Type B pancreatic cell (in vitro differentiated cells): Measurements from ENCODE around the gene ADAMTS17. TPM values are rescaled to one million over a fixed set of nuclear protein-coding genes. Genes with fewer than 3 reads are reported as not detected.
A peak's percentile ranks its signal among the peaks of the same experiment; 100 is the strongest.

Experiments used
- DNase-seq: peaks from one replicate; pipeline ENCODE4 v3.0.0; 2021; ENCODE audit warnings: mixed read lengths; ENCODE audit not compliant: unreplicated experiment; ENCODE audit errors: extremely low spot score
- H3K27ac Mint-ChIP-seq: 2 replicates; pipeline ENCODE4 v1.8.0; 2021; ENCODE audit warnings: mild to moderate bottlenecking, mixed read lengths
- H3K27me3 Mint-ChIP-seq: 2 replicates; pipeline ENCODE4 v1.8.0; 2021; ENCODE audit warnings: mixed read lengths
- H3K36me3 Mint-ChIP-seq: 2 replicates; pipeline ENCODE4 v1.8.0; 2021; ENCODE audit warnings: mixed read lengths
- H3K4me1 Mint-ChIP-seq: one replicate; pipeline ENCODE4 v1.8.0; 2021; ENCODE audit warnings: mixed read lengths; ENCODE audit not compliant: unreplicated experiment
- H3K4me3 Mint-ChIP-seq: 2 replicates; pipeline ENCODE4 v1.8.0; 2021; ENCODE audit warnings: mild to moderate bottlenecking, mixed read lengths
- H3K9me3 Mint-ChIP-seq: 2 replicates; pipeline ENCODE4 v1.8.0; 2021; ENCODE audit warnings: mixed read lengths
- total RNA-seq: library from RNA; stranded (reverse); gene quantifications from 2 replicates; pipeline ENCODE4 v1.2.1, GENCODE V29; 2021; ENCODE audit warnings: low replicate concordance
- TF ChIP-seq, protein P1 (sequence below): fragments of 200-600 bp; sonication (generic); conservative IDR thresholded peaks from 2 replicates; pipeline ENCODE4 v1.5.0; 2021; ENCODE audit warnings: antibody characterized with exemption, mild to moderate bottlenecking

ADAMTS17 gene
- total RNA-seq, 1 donor from 2014 or later, result 18.3 TPM

DNA sequence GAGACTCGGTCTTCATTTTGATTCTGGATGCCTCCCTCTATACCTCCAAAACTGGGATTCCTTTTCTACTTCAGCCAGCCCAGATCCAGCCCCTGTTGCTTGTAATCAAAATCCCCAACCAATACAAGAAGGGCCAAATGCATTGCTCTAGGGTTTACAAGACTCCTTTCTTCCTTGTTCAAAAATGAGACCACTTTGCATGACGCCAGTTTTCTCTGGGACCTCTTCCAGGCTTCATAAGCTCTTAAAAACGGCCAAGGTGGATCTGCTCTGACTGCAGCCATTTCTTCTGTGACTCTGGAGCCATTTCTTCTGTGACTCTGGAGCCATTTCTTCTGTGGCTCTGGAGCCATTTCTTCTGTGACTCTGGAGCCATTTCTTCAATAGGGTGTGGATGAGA is 71.9 kb downstream of the ADAMTS17 start:
- Mint-ChIP-seq H3K36me3 (peaks cover 7% of the 10 kb centered on the region), H3K4me3 (no peak overlapping the region)

DNA sequence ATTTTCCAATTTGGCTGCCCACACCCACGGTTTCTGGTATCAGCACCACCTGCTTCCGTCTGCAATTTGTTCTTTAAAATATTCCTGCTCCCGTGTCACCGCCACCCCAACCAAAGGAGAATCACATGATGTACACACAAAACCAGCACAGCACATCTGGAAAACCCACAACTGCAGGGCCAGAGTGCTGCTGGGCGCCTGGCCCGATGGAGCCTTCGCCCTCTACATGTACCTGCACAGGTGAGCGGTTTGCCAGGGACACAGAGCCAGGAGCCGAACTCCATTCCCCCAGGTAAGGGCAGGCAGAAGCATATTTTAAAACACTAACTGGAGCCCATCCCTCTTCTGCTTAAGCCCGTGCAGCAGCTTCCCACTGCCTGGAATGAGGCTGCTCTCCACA is 75.6 kb downstream of the ADAMTS17 start:
- H3K4me3 Mint-ChIP-seq, result no peak overlapping the region
- H3K4me1 Mint-ChIP-seq, result no peaks in the 10 kb centered on the region
- no peaks in the 10 kb centered on the region for H3K36me3 Mint-ChIP-seq
- no peak overlapping the region for H3K27ac Mint-ChIP-seq
- TF ChIP-seq, protein P1, sequence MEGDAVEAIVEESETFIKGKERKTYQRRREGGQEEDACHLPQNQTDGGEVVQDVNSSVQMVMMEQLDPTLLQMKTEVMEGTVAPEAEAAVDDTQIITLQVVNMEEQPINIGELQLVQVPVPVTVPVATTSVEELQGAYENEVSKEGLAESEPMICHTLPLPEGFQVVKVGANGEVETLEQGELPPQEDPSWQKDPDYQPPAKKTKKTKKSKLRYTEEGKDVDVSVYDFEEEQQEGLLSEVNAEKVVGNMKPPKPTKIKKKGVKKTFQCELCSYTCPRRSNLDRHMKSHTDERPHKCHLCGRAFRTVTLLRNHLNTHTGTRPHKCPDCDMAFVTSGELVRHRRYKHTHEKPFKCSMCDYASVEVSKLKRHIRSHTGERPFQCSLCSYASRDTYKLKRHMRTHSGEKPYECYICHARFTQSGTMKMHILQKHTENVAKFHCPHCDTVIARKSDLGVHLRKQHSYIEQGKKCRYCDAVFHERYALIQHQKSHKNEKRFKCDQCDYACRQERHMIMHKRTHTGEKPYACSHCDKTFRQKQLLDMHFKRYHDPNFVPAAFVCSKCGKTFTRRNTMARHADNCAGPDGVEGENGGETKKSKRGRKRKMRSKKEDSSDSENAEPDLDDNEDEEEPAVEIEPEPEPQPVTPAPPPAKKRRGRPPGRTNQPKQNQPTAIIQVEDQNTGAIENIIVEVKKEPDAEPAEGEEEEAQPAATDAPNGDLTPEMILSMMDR, result no peak
- no peaks in the 10 kb centered on the region for H3K9me3 Mint-ChIP-seq
- no peaks in the 10 kb centered on the region for H3K27me3 Mint-ChIP-seq
- DNase-seq, result no peak

More for the DNA sequence above, 71.9 kb downstream of the ADAMTS17 start:
- DNase-seq, result no peak
- Mint-ChIP-seq H3K27ac (no peak overlapping the region), H3K4me1 (no peaks in the 10 kb centered on the region), H3K9me3 (peaks cover 10% of the 10 kb centered on the region), H3K27me3 (no peaks in the 10 kb centered on the region)
- TF ChIP-seq, protein P1, result no peak

DNA sequence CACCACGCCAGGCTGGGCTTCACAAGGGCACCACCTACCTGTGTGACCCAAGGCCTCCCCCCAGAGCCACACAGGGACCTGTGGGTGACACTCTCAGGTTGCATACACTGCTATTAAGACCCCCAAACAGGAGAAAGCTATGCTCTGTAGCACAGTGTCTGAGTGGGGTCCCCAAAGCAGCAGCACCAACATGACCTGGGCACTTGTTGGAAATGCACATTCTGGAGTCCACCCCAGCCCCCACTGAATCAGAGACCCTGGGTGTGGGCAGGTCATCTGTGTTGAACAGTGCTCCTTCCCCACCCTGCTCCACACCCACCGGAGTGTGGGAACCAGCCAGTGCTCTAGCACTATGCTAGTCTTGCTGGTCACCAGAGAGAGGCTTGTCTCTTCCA is 76.1 kb downstream of the ADAMTS17 start:
- Mint-ChIP-seq H3K9me3 (no peaks in the 10 kb centered on the region), H3K27ac (no peak overlapping the region)
- TF ChIP-seq, protein P1, result no peak

DNA sequence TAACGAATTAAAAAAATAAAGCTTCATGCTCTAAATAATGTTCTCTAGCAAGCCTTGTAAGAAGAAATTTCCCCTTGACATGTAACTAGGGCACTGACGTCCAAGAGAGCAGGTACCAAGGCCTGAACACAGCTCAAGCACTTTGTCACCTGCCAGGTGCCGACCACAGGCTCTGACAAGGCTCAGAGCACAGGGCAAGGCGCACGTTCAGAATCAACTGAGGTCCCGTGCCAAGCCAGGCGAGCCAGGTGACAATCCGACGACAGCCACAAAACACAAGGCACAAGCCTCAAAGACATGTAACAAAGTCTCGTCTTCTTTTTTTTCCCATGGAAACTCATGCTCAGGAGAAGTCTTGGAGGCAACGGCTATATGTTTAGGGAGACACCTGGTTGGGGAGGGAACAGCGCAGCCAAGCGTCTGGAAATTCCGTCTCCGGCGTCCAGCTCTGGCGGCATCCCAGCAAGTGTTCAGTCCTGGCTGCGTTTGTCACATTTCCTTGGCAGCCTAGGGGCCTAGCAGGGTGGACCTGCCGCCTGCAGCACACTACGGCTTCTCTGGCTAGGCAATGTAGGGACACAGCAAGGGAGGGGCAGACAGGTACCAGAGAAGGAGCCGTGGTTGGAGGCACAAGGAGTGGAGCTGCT is 76.7 kb downstream of the ADAMTS17 start:
- Mint-ChIP-seq H3K9me3 (no peaks in the 10 kb centered on the region), H3K36me3 (no peaks in the 10 kb centered on the region), H3K4me3 (no peak overlapping the region), H3K27me3 (no peaks in the 10 kb centered on the region), H3K4me1 (no peaks in the 10 kb centered on the region), H3K27ac (no peak overlapping the region)
- TF ChIP-seq, protein P1, result no peak
- no peak for DNase-seq

More for the DNA sequence above, 76.1 kb downstream of the ADAMTS17 start:
- Mint-ChIP-seq H3K36me3 (no peaks in the 10 kb centered on the region), H3K4me3 (no peak overlapping the region), H3K27me3 (no peaks in the 10 kb centered on the region), H3K4me1 (no peaks in the 10 kb centered on the region)
- no peak for DNase-seq

DNA sequence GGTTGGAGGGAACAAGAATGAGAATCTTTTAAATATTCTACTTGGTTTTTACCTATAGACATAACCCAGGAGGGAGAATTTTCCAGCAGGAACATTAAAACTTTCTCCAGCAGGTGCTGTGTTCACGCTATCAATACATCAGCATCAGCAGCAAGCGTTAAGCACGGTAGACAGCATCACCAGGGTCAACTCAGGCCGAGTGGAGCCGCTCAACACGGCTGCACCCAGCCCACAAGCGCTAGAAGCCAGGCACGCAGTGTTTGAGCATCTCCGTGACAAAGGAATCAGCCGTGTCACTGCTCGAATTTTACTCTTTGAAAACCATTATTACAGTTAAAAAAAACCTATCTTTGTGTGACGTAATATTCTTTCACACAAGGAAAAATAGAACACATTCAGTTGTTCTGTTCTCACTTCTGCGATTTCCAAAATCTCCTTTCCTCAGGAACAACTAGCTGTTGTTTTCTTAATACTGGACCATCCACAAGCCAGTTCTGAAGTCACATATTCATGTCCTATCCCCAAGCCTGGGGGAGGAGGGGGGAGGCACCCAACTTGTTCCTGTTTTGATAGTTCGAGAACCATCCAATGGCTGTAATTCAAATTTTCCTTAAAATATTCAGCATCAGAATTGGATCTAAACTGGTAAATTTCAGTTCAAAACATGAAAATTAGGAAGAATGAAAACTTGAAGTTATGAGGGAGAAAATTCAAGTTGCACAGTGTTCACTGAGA is 77.9 kb downstream of the ADAMTS17 start:
- peak; percentile 37 for DNase-seq
- Mint-ChIP-seq H3K4me1 (no peaks in the 10 kb centered on the region), H3K27me3 (no peaks in the 10 kb centered on the region), H3K36me3 (no peaks in the 10 kb centered on the region), H3K9me3 (no peaks in the 10 kb centered on the region), H3K4me3 (no peak overlapping the region), H3K27ac (no peak overlapping the region)
- TF ChIP-seq, protein P1, result no peak
